ENCODE data around the gene LAMC2. TPM values are rescaled to one million over a fixed set of nuclear protein-coding genes. Genes with fewer than 3 reads are reported as not detected.

Gene LAMC2
- total and polyA plus RNA-seq, 2 of the 8 experiments (the other 6 are each of a cell fraction or from before 2014, with no cell fraction given): 4.6 to 12.9 TPM

DNA sequence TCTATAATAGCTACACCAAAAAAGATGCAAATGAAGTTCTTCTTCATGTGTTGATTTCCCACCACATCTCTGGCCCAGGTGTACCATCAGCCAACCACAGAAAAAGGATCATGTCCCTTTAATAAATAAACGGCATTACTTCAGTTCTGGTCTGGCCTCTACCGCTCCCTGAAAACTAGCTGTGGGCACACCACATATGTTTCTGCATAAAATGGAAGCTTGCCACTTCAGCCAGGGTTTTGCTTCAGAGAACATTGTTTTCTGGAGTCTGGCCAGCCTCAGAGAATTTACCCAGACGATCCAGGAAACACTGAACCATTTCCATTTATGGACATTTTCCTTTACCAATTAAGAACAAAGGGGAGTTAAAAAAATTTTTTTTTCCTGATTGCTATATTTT, 5.8 kb upstream of the LAMC2 start:
- H4K8ac ChIP-seq (ENCODE audit: extremely low read depth, insufficient read depth, low read length): no peak overlapping the region
- ChIA-PET CTCF (ENCODE audit: partially characterized antibody) (interaction anchor here (1.0 to 1.5 kb wide), 3 partner anchors 19 to 102 kb away, joined by 3 read pairs; no protein-coding TSS in a partner anchor), POLR2A (ENCODE audit: partially characterized antibody) (no interaction called here)
- H2BK20ac ChIP-seq (ENCODE audit: low read length): no peak overlapping the region
- no peak overlapping the region for H3K23ac ChIP-seq (ENCODE audit: insufficient read length)
- H3K4me1 ChIP-seq (replicated peaks in 1 of 4; ENCODE audit: control insufficient read depth in 3 of 4, insufficient read depth in 4 of 4, low read length in 3 of 4): peaks cover 0 to 2% (median 0%) of the 10 kb centered on the region in 4 experiments; a peak in 1 of 7 replicates
- H2BK120ac ChIP-seq (replicated peaks; ENCODE audit: low read depth, low read length): no peak overlapping the region
- H3K4me2 ChIP-seq (ENCODE audit: insufficient read depth in 1 of 2, low read depth in 2 of 2, low read length in 2 of 2): no peak overlapping the region
- H3K4ac ChIP-seq (replicated peaks; ENCODE audit: insufficient read length, low read depth, low read length): no peak overlapping the region
- H4K91ac ChIP-seq (replicated peaks; ENCODE audit: insufficient read length, low read length): no peak overlapping the region
- H2BK5ac ChIP-seq (ENCODE audit: low read depth, low read length): no peak overlapping the region
- DNase-seq (ENCODE audit: low read depth in 1 of 2, low spot score in 2 of 2) (no peak), FAIRE-seq (no peak)
- H2BK12ac ChIP-seq (ENCODE audit: low read depth, low read length): no peak overlapping the region
- H4K20me1 ChIP-seq (replicated peaks in 1 of 2; ENCODE audit: control insufficient read depth in 1 of 2, insufficient read depth in 2 of 2, low read length in 2 of 2): no peaks in the 10 kb centered on the region
- H3K4me3 ChIP-seq (ENCODE audit: extremely low read depth in 1 of 4, insufficient read depth in 2 of 4, low read depth in 3 of 4, low read length in 4 of 4): no peak overlapping the region
- H3K36me3 ChIP-seq (ENCODE audit: control insufficient read depth in 2 of 4, insufficient read depth in 4 of 4, low read length in 3 of 4): no peaks in the 10 kb centered on the region
- no peaks in the 10 kb centered on the region for H3K9me3 ChIP-seq (ENCODE audit: insufficient read depth in 2 of 2, low read depth in 1 of 2, low read length in 1 of 2)
- H3K14ac ChIP-seq (ENCODE audit: insufficient read length): no peak overlapping the region
- TF ChIP-seq EP300 (IDR thresholded peaks at IDR 0.05; ENCODE audit: borderline replicate concordance in 1 of 2, low read depth in 2 of 2, low read length in 2 of 2) (no peak), SUZ12 (IDR thresholded peaks at IDR 0.05; ENCODE audit: low read length) (no peak), CHD1 (IDR thresholded peaks at IDR 0.05; ENCODE audit: low read depth, low read length) (no peak), CHD2 (IDR thresholded peaks at IDR 0.05; ENCODE audit: low read length) (no peak)
- H3K18ac ChIP-seq (ENCODE audit: extremely low read depth, low read length): no peak overlapping the region
- WGBS, 2 experiments (ENCODE audit: extremely low coverage in 1 of 2, insufficient coverage in 1 of 2, insufficient read length in 1 of 2, insufficient replicate concordance in 2 of 2, low coverage in 1 of 2, low lambda C conversion rate in 2 of 2, missing lambda C conversion rate in 1 of 2): 91% methylated on average over 3 of the region's 3 CpGs; no CpG with 5 or more reads in 1 of the 2 experiments
- H3K79me2 ChIP-seq (ENCODE audit: control insufficient read depth in 1 of 2, insufficient read depth in 2 of 2, low read length in 2 of 2): no peaks in the 10 kb centered on the region
- H3K79me1 ChIP-seq (ENCODE audit: low read depth, low read length): no peaks in the 10 kb centered on the region
- no peak overlapping the region for H2BK15ac ChIP-seq (ENCODE audit: low read length)
- H4K5ac ChIP-seq (ENCODE audit: insufficient read length, low read depth, low read length): no peak overlapping the region
- no peaks in the 10 kb centered on the region for H3K27me3 ChIP-seq (replicated peaks in 1 of 4; ENCODE audit: control insufficient read depth in 3 of 4, extremely low read depth in 1 of 4, insufficient read depth in 3 of 4, low read length in 3 of 4)
- no peaks in the 10 kb centered on the region for H3K23me2 ChIP-seq (ENCODE audit: low read depth, low read length)
- H3K27ac ChIP-seq (ENCODE audit: low read depth, low read length): no peak overlapping the region
- H3K56ac ChIP-seq (replicated peaks; ENCODE audit: insufficient read length, low read depth, low read length): peak overlapping the region; percentile 54
- no peak overlapping the region for H3K9ac ChIP-seq (replicated peaks in 1 of 4; ENCODE audit: extremely low read depth in 1 of 4, low read depth in 3 of 4, low read length in 3 of 4)
- no peak overlapping the region for H2AFZ ChIP-seq (ENCODE audit: low read length)
- no peak overlapping the region for H2AK5ac ChIP-seq (ENCODE audit: low read depth, low read length)
